Left lung (tissue), 10 donors: Measurements from ENCODE around the gene RFT1. TPM values are rescaled to one million over a fixed set of nuclear protein-coding genes. Genes with fewer than 3 reads are reported as not detected.

ENCODE experiments used
- ATAC-seq: fragments of 200-7000 bp; cut with Tn5 transposase; one replicate; pipeline ENCODE4 v1.9.1; 2020; ENCODE audit warnings: moderate library complexity
- DNase-seq, 4 donors: peaks; one replicate each; pipeline ENCODE4 v3.0.0-alpha.2; 2013 to 2020
- H3K27ac ChIP-seq, 2 donors: fragments of 200-600 bp; sonication (generic) in 1 of 2; one replicate each; pipeline versions ENCODE4 v1.5.0 to v1.8.0; 2020 to 2021
- H3K27me3 ChIP-seq, 2 donors: fragments of 200-600 bp; sonication (generic) in 1 of 2; one replicate each; pipeline versions ENCODE4 v1.5.0 to v1.8.0; 2020 to 2021
- H3K36me3 ChIP-seq, 2 donors: fragments of 200-600 bp; sonication (generic) in 1 of 2; one replicate each; pipeline versions ENCODE4 v1.5.0 to v1.8.0; 2020 to 2021
- H3K4me1 ChIP-seq, 2 donors: fragments of 200-600 bp; one replicate each; pipeline ENCODE4 v1.8.0; 2021
- H3K4me3 ChIP-seq, 2 donors: fragments of 200-600 bp; sonication (generic) in 1 of 2; one replicate each; pipeline versions ENCODE4 v1.5.0 to v1.8.0; 2020 to 2021; ENCODE audit warnings: mild to moderate bottlenecking in 1 of 2
- H3K9me3 ChIP-seq, 2 donors: fragments of 200-600 bp; sonication (generic) in 1 of 2; one replicate each; pipeline versions ENCODE4 v1.5.0 to v1.8.0; 2020 to 2021
- CTCF ChIP-seq, 2 donors: fragments of 200-600 bp; sonication (generic) in 1 of 2; IDR thresholded peaks; one replicate each; pipeline versions ENCODE4 v1.5.0 to v1.8.0; 2021; ENCODE audit warnings: antibody characterized with exemption in 2 of 2
- intact Hi-C, 2 donors: fragments of 100-400 bp; cut with DNase I; formaldehyde crosslinking; loops; one replicate each; pipeline versions ENCODE4 v1.11.2 to v1.14.2; 2022
- polyA plus RNA-seq, 6 donors: library from polyadenylated mRNA; unstranded; fragments of 120-200 nt; gene quantifications; one replicate each; pipeline ENCODE4 v1.2.1, GENCODE V29; 2013; ENCODE audit not compliant: insufficient read length in 6 of 6
- total RNA-seq, 2 donors: library from RNA; stranded (reverse); fragmentation: NEBNext Ultra II Directional; extraction: Animal tissue kit (Norgen Biotek cat#: 25700); gene quantifications; one replicate each; pipeline ENCODE4 v1.2.1, GENCODE V29; 2021
- donor health status: DM: no; HTN: yes; CAD: no.
- donor health status: DM: no; HTN: no; CAD: no.

The RFT1 gene
- total and polyA plus RNA-seq, 8 donors: 23.2 to 28.0 (median 24.4) TPM

- Histone ChIP-seq H3K4me3 (peak overlapping the region; percentile 62), H3K4me1 (peaks cover 2 to 22% of the 10 kb centered on the region in 2 donors), H3K36me3 (no peaks in the 10 kb centered on the region), H3K27ac (peak overlapping the region; percentile 81 to 91), H3K9me3 (no peaks in the 10 kb centered on the region), H3K27me3 (peaks cover 0 to 21% of the 10 kb centered on the region in 2 donors)
- DNase-seq (no peak), ATAC-seq (no peak)
- intact Hi-C loops: no loop called here
- TF ChIP-seq CTCF (IDR thresholded peaks at IDR 0.05): no peak
Observed at GRCh38 chr3:53044371-53044710, 85.9 kb downstream of the RFT1 start.

- H3K4me3 ChIP-seq: no peak overlapping the region
- no peak for TF ChIP-seq CTCF (IDR thresholded peaks at IDR 0.05)
- no peak overlapping the region for H3K27ac ChIP-seq
- intact Hi-C loops: no loop called here
- DNase-seq (no peak), ATAC-seq (no peak)
- H3K9me3 ChIP-seq: no peaks in the 10 kb centered on the region
- H3K36me3 ChIP-seq: no peaks in the 10 kb centered on the region
- H3K27me3 ChIP-seq: peaks cover 0 to 21% of the 10 kb centered on the region in 2 donors
- H3K4me1 ChIP-seq: peaks cover 2 to 22% of the 10 kb centered on the region in 2 donors
Observed at GRCh38 chr3:53043738-53044137, 86.5 kb downstream of the RFT1 start.

- no peak overlapping the region for H3K4me3 ChIP-seq
- intact Hi-C loops: no loop called here
- H3K27ac ChIP-seq: no peak overlapping the region
- H3K4me1 ChIP-seq: peaks cover 2 to 22% of the 10 kb centered on the region in 2 donors
- no peak for TF ChIP-seq CTCF (IDR thresholded peaks at IDR 0.05)
- ATAC-seq: no peak
- peaks cover 0 to 19% of the 10 kb centered on the region in 2 donors for H3K27me3 ChIP-seq
- DNase-seq: no peak
- no peaks in the 10 kb centered on the region for H3K36me3 ChIP-seq
- H3K9me3 ChIP-seq: no peaks in the 10 kb centered on the region
Observed at GRCh38 chr3:53042651-53043050, 87.6 kb downstream of the RFT1 start.

GRCh38 chr3:53040351-53040820, 89.8 kb downstream of the RFT1 start:
- intact Hi-C loops: no loop called here
- DNase-seq: no peak
- no peaks in the 10 kb centered on the region for H3K9me3 ChIP-seq
- no peak overlapping the region for H3K4me3 ChIP-seq
- no peak for TF ChIP-seq CTCF (IDR thresholded peaks at IDR 0.05)
- H3K27me3 ChIP-seq: no peaks in the 10 kb centered on the region
- peaks cover 0 to 11% of the 10 kb centered on the region in 2 donors for H3K4me1 ChIP-seq
- no peak overlapping the region for H3K27ac ChIP-seq
- peak; percentile 48 for ATAC-seq
- no peaks in the 10 kb centered on the region for H3K36me3 ChIP-seq

- H3K27me3 ChIP-seq: no peaks in the 10 kb centered on the region
- ATAC-seq: no peak
- H3K4me1 ChIP-seq: peaks cover 0 to 6% of the 10 kb centered on the region in 2 donors
- no peak for DNase-seq
- H3K4me3 ChIP-seq: no peak overlapping the region
- no peaks in the 10 kb centered on the region for H3K36me3 ChIP-seq
- no peak for TF ChIP-seq CTCF (IDR thresholded peaks at IDR 0.05)
- intact Hi-C loops: no loop called here
- no peaks in the 10 kb centered on the region for H3K9me3 ChIP-seq
- no peak overlapping the region for H3K27ac ChIP-seq
Observed at GRCh38 chr3:53039376-53039752, 90.9 kb downstream of the RFT1 start.
